SU-DHL-6 (cell line): Measurements from ENCODE around the gene MUC5B.

ENCODE experiments used
- H2AFZ ChIP-seq: fragments of 200-600 bp; sonication (generic); 2 replicates; pipeline ENCODE4 v1.6.1; 2014; ENCODE audit warnings: low read depth, mild to moderate bottlenecking, moderate library complexity, mixed read lengths, antibody characterized with exemption, low read length; ENCODE audit not compliant: severe bottlenecking
- H3F3A ChIP-seq: fragments of 200-600 bp; shearing (Covaris generic); 2 replicates; pipeline ENCODE4 v1.6.0; 2016; ENCODE audit warnings: antibody characterized with exemption, mild to moderate bottlenecking; ENCODE audit not compliant: insufficient read depth
- H3K27ac ChIP-seq: fragments of 200-600 bp; sonication (generic); 2 replicates; pipeline ENCODE4 v1.5.1; 2016; ENCODE audit warnings: low read depth, mild to moderate bottlenecking, low read length, moderate library complexity, mixed read lengths
- H3K27me3 ChIP-seq: fragments of 200-600 bp; sonication (generic), shearing (Covaris generic); 2 replicates; pipeline ENCODE4 v1.6.0; 2014; ENCODE audit warnings: mild to moderate bottlenecking, low read length
- H3K36me3 ChIP-seq: fragments of 200-600 bp; sonication (generic); 2 replicates; pipeline ENCODE4 v1.6.1; 2014; ENCODE audit warnings: mild to moderate bottlenecking, low read length, mixed read lengths
- H3K4me2 ChIP-seq: fragments of 300-600, 200-600 bp; shearing (Covaris generic), sonication (generic); 2 replicates; pipeline ENCODE4 v1.6.0; 2014; ENCODE audit warnings: low read length, low read depth, mild to moderate bottlenecking; ENCODE audit not compliant: poor library complexity, severe bottlenecking
- H3K4me3 ChIP-seq: fragments of 200-600 bp; sonication (generic); 2 replicates; pipeline ENCODE4 v1.5.1; 2014; ENCODE audit warnings: antibody characterized with exemption, low read length, mild to moderate bottlenecking, mixed read lengths; ENCODE audit not compliant: insufficient read depth, poor library complexity, severe bottlenecking
- H3K79me2 ChIP-seq: fragments of 200-600 bp; sonication (generic); 2 replicates; pipeline ENCODE4 v1.6.1; 2014; ENCODE audit warnings: mild to moderate bottlenecking, low read length, moderate library complexity; ENCODE audit not compliant: insufficient read depth
- H3K9ac ChIP-seq: fragments of 200-600 bp; sonication (generic); 2 replicates; pipeline ENCODE4 v1.7.0; 2014; ENCODE audit warnings: mild to moderate bottlenecking, low read length
- H3K9me2 ChIP-seq: fragments of 200-600 bp; sonication (generic); replicated peaks from 2 replicates; pipeline ENCODE4 v1.6.1; 2014; ENCODE audit warnings: low read length; ENCODE audit not compliant: insufficient read depth
- H3K9me3 ChIP-seq: fragments of 200-600 bp; sonication (generic); 2 replicates; pipeline ENCODE4 v1.6.1; 2014; ENCODE audit warnings: low read length, mixed read lengths; ENCODE audit not compliant: insufficient read depth
- H4K20me1 ChIP-seq: fragments of 200-600 bp; sonication (generic); 2 replicates; pipeline ENCODE4 v1.6.1; 2014; ENCODE audit warnings: low read depth, mild to moderate bottlenecking, antibody characterized with exemption, low read length, moderate library complexity, mixed read lengths
- CTCF ChIP-seq: fragments of 200-600 bp; sonication (generic); IDR thresholded peaks from one replicate; pipeline ENCODE4 v1.5.1; 2017; ENCODE audit warnings: antibody characterized with exemption, mild to moderate bottlenecking, low read length, moderate library complexity; ENCODE audit not compliant: insufficient read depth, poor library complexity, severe bottlenecking
- EZH2phosphoT487 ChIP-seq: fragments of 200-600 bp; sonication (generic), shearing (Covaris generic); conservative IDR thresholded peaks from 2 replicates; pipeline ENCODE4 v1.6.1; 2018; ENCODE audit warnings: mild to moderate bottlenecking, antibody characterized with exemption, low read length, moderate library complexity, mixed read lengths

MUC5B gene

GRCh38 chr11:1192741-1193325 lies 30.0 kb upstream of the MUC5B start:
- TF ChIP-seq EZH2phosphoT487 (no peak), CTCF (no peak)
- Histone ChIP-seq H3F3A (no peaks in the 10 kb centered on the region), H4K20me1 (no peaks in the 10 kb centered on the region), H3K9me2 (no peaks in the 10 kb centered on the region), H2AFZ (no peak overlapping the region), H3K9me3 (no peaks in the 10 kb centered on the region), H3K27me3 (no peaks in the 10 kb centered on the region), H3K27ac (no peak overlapping the region), H3K9ac (no peak overlapping the region), H3K36me3 (no peaks in the 10 kb centered on the region), H3K79me2 (no peaks in the 10 kb centered on the region), H3K4me3 (no peak overlapping the region), H3K4me2 (no peak overlapping the region)

GRCh38 chr11:1193326-1194230 lies 29.3 kb upstream of the MUC5B start:
- Histone ChIP-seq H3K4me3 (no peak overlapping the region), H3K36me3 (no peaks in the 10 kb centered on the region), H3F3A (no peaks in the 10 kb centered on the region), H3K9ac (no peak overlapping the region), H2AFZ (no peak overlapping the region), H3K27me3 (no peaks in the 10 kb centered on the region), H3K4me2 (no peak overlapping the region), H4K20me1 (no peaks in the 10 kb centered on the region), H3K27ac (no peak overlapping the region), H3K9me3 (no peaks in the 10 kb centered on the region), H3K79me2 (no peaks in the 10 kb centered on the region), H3K9me2 (no peaks in the 10 kb centered on the region)
- TF ChIP-seq CTCF (no peak), EZH2phosphoT487 (no peak)

- H3K4me2 ChIP-seq: no peak overlapping the region
- H3K27ac ChIP-seq: no peak overlapping the region
Observed at GRCh38 chr11:1194231-1194976, 28.5 kb upstream of the MUC5B start.

More at GRCh38 chr11:1194231-1194976, 28.5 kb upstream of the MUC5B start:
- H4K20me1 ChIP-seq: no peaks in the 10 kb centered on the region
- no peak overlapping the region for H2AFZ ChIP-seq
- no peak overlapping the region for H3K9ac ChIP-seq
- no peaks in the 10 kb centered on the region for H3K9me2 ChIP-seq
- H3K79me2 ChIP-seq: no peaks in the 10 kb centered on the region
- no peaks in the 10 kb centered on the region for H3K9me3 ChIP-seq
- no peak overlapping the region for H3K4me3 ChIP-seq
- TF ChIP-seq EZH2phosphoT487: no peak
- TF ChIP-seq CTCF: no peak
- H3K27me3 ChIP-seq: no peaks in the 10 kb centered on the region
- no peaks in the 10 kb centered on the region for H3K36me3 ChIP-seq
- H3F3A ChIP-seq: no peaks in the 10 kb centered on the region
